GM12878 (cell line): ENCODE data around the gene MARF1.

Experiments used
- POLR2A ChIP-seq: IDR thresholded peaks from 2 replicates; pipeline ENCODE4 v1.6.1; 2011; ENCODE audit warnings: low read depth, mild to moderate bottlenecking, low read length
- TF ChIP-seq, protein P1 (sequence below), 3 experiments: IDR thresholded peaks in 2 of 3; conservative IDR thresholded peaks in 1 of 3; 2 replicates each; pipeline ENCODE4 v1.5.1; 2011; ENCODE audit warnings: low read depth in 3 of 3, low read length in 3 of 3, mild to moderate bottlenecking in 3 of 3, control low read depth in 2 of 3, moderate library complexity in 2 of 3, inconsistent platforms in 1 of 3, mixed read lengths in 1 of 3; ENCODE audit not compliant: control insufficient read depth in 2 of 3, insufficient read depth in 1 of 3; ENCODE audit errors: extremely low read depth in 1 of 3
- TF ChIP-seq, protein P2 (sequence below): IDR thresholded peaks from 2 replicates; pipeline ENCODE4 v1.6.1; 2012; ENCODE audit warnings: low read depth, low read length, improper control_type of control experiment
- TF ChIP-seq, protein P3 (sequence below): IDR thresholded peaks from 2 replicates; pipeline ENCODE4 v1.6.1; 2012; ENCODE audit warnings: improper control_type of control experiment, low read depth, low read length; ENCODE audit not compliant: insufficient replicate concordance
- TF ChIP-seq, protein P4 (sequence below): fragments of 450-650 bp; formaldehyde crosslinking; IDR thresholded peaks from 2 replicates; pipeline ENCODE4 v1.4.0; 2022; ENCODE audit warnings: mild to moderate bottlenecking, moderate library complexity

DNA sequence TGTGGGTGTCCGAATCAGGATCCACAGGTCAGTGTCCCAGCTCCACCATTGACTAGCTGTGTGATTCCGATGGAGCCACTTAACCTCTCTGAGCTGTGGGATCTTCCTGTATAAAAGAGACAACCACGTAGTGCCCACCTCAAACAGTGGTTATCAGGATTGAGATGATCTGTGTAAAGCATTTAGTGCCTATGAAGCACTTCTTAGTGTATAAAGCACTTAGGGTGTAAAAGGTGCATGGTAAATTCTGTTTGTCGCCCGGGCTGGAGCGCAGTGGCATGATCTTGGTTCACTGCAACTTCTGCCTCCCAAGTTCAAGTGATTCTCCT is 95.2 kb downstream of the MARF1 start:
- TF ChIP-seq, protein P1, sequence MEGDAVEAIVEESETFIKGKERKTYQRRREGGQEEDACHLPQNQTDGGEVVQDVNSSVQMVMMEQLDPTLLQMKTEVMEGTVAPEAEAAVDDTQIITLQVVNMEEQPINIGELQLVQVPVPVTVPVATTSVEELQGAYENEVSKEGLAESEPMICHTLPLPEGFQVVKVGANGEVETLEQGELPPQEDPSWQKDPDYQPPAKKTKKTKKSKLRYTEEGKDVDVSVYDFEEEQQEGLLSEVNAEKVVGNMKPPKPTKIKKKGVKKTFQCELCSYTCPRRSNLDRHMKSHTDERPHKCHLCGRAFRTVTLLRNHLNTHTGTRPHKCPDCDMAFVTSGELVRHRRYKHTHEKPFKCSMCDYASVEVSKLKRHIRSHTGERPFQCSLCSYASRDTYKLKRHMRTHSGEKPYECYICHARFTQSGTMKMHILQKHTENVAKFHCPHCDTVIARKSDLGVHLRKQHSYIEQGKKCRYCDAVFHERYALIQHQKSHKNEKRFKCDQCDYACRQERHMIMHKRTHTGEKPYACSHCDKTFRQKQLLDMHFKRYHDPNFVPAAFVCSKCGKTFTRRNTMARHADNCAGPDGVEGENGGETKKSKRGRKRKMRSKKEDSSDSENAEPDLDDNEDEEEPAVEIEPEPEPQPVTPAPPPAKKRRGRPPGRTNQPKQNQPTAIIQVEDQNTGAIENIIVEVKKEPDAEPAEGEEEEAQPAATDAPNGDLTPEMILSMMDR (IDR thresholded peaks at IDR 0.05 in 2 of 3, conservative IDR thresholded peaks at IDR 0.05 in 1 of 3; ENCODE audit: control insufficient read depth in 2 of 3, extremely low read depth in 1 of 3, insufficient read depth in 1 of 3, low read depth in 3 of 3, low read length in 3 of 3) = no peak
- TF ChIP-seq, protein P2, sequence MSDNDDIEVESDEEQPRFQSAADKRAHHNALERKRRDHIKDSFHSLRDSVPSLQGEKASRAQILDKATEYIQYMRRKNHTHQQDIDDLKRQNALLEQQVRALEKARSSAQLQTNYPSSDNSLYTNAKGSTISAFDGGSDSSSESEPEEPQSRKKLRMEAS = no peak
- TF ChIP-seq, protein P3, sequence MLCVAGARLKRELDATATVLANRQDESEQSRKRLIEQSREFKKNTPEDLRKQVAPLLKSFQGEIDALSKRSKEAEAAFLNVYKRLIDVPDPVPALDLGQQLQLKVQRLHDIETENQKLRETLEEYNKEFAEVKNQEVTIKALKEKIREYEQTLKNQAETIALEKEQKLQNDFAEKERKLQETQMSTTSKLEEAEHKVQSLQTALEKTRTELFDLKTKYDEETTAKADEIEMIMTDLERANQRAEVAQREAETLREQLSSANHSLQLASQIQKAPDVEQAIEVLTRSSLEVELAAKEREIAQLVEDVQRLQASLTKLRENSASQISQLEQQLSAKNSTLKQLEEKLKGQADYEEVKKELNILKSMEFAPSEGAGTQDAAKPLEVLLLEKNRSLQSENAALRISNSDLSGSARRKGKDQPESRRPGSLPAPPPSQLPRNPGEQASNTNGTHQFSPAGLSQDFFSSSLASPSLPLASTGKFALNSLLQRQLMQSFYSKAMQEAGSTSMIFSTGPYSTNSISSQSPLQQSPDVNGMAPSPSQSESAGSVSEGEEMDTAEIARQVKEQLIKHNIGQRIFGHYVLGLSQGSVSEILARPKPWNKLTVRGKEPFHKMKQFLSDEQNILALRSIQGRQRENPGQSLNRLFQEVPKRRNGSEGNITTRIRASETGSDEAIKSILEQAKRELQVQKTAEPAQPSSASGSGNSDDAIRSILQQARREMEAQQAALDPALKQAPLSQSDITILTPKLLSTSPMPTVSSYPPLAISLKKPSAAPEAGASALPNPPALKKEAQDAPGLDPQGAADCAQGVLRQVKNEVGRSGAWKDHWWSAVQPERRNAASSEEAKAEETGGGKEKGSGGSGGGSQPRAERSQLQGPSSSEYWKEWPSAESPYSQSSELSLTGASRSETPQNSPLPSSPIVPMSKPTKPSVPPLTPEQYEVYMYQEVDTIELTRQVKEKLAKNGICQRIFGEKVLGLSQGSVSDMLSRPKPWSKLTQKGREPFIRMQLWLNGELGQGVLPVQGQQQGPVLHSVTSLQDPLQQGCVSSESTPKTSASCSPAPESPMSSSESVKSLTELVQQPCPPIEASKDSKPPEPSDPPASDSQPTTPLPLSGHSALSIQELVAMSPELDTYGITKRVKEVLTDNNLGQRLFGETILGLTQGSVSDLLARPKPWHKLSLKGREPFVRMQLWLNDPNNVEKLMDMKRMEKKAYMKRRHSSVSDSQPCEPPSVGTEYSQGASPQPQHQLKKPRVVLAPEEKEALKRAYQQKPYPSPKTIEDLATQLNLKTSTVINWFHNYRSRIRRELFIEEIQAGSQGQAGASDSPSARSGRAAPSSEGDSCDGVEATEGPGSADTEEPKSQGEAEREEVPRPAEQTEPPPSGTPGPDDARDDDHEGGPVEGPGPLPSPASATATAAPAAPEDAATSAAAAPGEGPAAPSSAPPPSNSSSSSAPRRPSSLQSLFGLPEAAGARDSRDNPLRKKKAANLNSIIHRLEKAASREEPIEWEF = no peak
- TF ChIP-seq, protein P4, sequence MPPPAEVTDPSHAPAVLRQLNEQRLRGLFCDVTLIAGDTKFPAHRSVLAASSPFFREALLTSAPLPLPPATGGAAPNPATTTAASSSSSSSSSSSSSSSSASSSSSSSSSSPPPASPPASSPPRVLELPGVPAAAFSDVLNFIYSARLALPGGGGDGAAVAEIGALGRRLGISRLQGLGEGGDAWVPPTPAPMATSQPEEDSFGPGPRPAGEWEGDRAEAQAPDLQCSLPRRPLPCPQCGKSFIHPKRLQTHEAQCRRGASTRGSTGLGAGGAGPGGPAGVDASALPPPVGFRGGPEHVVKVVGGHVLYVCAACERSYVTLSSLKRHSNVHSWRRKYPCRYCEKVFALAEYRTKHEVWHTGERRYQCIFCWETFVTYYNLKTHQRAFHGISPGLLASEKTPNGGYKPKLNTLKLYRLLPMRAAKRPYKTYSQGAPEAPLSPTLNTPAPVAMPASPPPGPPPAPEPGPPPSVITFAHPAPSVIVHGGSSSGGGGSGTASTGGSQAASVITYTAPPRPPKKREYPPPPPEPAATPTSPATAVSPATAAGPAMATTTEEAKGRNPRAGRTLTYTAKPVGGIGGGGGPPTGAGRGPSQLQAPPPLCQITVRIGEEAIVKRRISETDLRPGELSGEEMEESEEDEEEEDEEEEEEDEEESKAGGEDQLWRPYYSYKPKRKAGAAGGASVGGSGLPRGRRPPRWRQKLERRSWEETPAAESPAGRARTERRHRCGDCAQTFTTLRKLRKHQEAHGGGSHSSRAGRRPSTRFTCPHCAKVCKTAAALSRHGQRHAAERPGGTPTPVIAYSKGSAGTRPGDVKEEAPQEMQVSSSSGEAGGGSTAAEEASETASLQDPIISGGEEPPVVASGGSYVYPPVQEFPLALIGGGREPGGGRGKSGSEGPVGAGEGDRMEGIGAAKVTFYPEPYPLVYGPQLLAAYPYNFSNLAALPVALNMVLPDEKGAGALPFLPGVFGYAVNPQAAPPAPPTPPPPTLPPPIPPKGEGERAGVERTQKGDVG (CRISPR knock-in tag) = no peak
- no peak for TF ChIP-seq POLR2A
